NCI-H1930 (cell line): ENCODE measurements around the gene NHEJ1.

Experiments
- DNase-seq, 2 experiments: peaks; one replicate each; lab custom pipeline; 2025; lab: John Stamatoyannopoulos, UW

The NHEJ1 gene

DNA sequence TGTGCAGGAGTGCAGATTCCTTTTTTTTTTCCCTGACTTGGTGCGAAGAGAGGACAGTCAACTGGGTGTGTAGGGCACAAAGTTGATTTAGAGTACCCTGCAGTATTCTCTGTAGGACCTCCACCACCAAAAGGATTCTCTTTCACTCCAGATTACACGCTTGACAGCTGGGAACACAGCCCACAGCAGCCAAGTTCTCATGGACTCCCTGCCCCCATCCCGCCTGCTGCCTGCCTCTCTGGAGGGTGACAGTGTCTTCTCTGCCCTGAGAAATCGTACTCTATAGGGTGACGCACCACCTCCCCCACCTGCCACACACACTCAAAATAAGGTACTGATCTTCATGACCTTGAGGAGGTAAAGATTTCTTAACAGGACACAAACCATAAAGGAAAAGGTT is 73.3 kb downstream of the NHEJ1 start:
- no peak for DNase-seq

DNA sequence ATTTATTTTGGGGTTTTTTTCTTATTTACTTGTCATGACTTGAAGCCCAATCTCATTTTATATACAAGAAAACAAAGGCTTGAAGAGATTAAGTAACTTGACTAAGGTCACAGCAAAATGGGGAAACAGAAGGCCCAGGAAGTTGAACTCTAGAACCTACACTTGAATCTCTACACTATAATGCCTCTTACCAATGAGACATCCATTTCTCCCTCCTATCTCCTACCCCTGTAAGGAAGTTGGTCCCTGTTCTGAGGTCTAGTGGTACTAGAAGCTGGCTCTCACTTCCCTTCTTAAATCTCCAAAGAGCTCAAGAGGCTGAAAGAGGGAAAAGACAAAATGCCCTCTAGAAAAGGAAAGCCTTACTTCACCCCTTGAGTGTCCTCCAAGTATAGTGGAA is 74.4 kb downstream of the NHEJ1 start:
- DNase-seq: no peak

- DNase-seq: no peak
Observed at GRCh38 chr2:219084791-219085190, 75.8 kb downstream of the NHEJ1 start.

DNA sequence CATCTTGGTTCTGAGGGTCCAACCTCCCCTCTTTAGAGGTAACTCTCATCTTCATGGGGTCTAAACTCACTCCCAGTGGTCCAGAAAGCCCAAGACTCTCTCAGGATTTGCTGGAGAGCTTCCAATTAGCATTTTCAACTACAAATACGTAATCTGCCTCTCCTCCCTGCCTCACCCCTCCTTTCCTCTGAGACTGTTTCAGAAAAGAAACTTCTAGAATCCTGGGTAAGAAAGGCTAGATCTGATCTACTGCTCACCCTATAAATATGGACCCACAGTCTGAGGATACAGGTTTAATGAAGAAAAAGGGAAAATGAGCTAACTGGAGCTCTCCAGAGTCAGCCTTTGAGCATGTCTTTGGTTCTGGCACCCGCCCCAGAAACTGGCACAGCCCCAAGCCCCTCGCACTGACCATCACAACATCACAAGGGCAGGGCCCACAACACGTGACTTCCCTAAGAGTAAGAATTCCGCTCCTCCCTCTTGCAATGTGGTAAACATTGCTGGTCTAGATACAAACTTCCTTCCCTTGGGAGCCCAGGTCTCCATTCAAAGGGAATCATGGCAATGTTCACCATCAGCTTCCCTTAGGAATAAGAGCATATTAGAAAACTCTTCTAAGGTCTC is 78.2 kb downstream of the NHEJ1 start:
- DNase-seq: no peak

DNA sequence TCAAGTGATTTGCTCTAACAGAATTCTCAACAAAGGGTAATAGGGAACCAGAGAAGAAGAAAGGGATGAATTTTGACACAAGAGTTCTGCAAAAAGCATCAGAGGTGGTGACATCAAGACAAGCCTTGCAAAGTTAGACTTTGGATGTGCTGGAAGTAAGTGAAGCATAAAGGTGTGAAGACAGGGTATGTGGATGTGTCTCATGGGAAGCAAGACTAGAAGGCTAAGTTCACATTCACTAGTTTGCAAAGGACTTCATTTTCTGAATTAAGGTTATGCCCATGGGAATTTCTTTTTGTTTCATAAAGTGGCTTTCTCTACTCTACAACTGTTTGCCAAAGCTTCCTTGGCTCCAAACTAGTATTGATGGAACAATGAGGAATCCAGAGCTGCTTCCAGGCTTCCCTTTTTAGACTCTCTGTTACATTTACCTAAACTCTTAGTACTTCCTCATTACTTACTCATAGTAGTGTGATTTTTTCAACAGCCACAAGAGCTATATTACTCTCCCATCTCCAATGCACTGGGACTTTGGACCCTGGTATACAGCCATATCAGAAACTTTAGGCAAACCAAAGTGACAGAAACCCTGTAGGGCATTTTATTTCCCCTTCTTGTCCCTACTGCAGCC is 78.8 kb downstream of the NHEJ1 start:
- DNase-seq: no peak

GRCh38 chr2:219081096-219081495 is 79.5 kb downstream of the NHEJ1 start:
- no peak for DNase-seq

GRCh38 chr2:219079417-219079816 is 81.2 kb downstream of the NHEJ1 start:
- DNase-seq: no peak

DNA sequence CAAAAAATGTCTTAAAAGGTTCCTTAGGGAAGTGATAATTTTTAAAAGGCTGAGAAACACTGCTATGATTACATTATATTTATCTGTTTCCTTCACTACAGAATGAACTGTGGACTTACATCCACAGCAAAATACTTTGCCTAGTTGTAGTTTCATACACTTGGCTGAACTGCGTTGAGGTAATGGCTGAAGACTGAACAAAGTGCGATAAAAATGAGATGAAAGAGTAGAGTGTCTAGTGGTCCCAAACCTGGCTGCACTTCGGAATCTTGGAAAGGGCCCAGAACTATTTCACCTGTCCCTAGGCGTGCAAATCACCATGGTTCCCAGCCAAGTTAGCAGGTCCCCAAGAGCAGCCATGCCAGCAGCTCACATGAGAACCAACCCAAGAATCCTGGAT is 81.7 kb downstream of the NHEJ1 start:
- no peak for DNase-seq

DNA sequence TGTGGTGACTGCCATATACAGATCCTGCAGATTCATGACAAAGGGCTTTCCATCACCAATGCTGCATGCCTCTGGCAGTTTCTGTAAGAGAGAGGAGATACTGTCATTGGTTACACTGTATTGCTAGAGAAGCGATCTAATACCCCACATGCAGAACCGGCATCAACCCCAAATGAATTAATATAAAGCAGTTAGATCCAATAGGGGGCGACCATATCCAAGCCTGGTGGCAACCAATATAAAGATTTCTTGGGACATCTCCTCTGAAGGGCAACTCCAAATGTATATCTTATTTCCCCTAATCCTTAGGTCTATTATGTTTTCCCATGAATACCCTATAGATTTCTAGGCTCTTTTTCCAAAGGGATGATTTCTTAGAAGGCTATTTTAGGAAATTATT is 82.5 kb downstream of the NHEJ1 start:
- no peak for DNase-seq

DNA sequence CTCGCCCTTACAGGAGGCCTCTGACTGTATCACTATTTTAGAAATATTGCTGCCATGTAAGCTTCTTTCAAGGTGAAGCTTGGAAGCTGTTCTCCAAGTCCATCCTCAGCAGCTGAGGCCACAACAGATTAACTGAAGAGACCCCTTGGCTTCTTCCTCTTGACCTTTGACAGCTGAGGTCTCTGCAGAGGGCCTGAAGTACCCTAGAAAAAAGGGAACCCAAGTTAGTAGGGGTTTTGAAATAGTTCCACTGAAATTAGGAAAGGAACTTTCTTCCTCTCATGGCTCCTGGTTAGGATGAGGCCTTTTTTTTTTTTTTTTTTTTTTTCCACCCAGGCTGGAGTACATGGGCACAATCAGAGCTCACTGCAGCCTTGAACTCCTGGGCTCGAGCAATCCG is 84.4 kb downstream of the NHEJ1 start:
- no peak for DNase-seq

DNA sequence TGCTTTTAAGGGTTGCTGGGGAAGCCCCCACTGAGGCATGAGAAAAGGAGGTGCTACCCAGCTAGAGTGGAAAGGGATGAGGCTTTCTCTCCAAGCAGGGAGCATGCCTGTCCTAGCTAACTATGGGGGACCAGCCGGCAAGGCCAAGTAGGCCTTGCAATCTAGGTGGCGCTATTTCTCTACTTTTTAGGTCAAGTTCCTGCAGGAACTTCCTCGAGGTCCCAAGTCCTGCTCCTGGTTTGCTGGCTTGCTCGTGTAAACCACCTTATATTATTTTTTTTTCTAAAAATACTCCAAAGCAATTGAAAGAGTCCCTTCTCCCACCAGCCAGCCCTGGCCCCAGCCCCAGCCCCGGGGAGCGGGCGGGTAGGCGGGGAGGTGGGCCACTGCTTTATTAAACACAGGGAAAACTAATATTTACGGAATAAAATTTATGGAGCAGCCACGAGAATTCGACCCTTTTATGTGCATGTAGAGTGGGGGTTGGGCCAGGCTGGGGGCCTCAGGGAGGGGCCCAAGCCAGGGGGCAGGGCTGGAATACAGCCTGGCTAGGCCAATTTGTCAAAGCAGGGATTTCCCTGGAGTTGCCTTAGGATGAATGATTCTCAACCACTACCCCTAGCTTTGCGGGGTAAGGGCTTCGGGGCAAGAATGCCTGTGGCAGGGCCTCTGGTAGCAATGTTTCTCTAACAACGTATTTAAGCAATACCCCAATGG is 87.0 kb downstream of the NHEJ1 start:
- peak; percentile 19 to 50 for DNase-seq

- no peak for DNase-seq
Observed at GRCh38 chr2:219072741-219073250, 87.8 kb downstream of the NHEJ1 start.

- DNase-seq: no peak
Observed at GRCh38 chr2:219071131-219071816, 89.3 kb downstream of the NHEJ1 start.

GRCh38 chr2:219065484-219065883 is 95.1 kb downstream of the NHEJ1 start:
- DNase-seq: no peak

DNA sequence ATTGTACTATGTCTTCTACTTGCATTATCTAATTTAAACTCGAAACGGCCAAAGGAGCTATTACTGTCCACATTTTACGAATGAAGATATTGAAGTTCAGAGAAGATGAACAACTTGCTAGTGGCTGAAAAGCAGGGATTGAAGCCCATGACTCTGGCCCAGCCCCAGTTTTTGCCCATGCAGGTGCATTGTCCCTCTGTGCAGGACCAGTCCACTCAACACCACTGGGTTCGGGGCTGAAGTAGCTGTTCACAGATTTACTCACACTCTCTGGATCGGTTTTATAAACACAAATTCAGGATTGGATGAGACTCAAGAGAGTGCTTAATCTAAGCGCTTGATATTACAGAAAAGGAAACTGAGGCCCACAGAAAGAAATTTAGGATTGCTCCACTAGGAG is 98.5 kb downstream of the NHEJ1 start:
- no peak for DNase-seq

- DNase-seq: no peak
Observed at GRCh38 chr2:219060821-219061791, 99.5 kb downstream of the NHEJ1 start, which contains the start of gene IHH. Gene IHH (minus strand): TSS chr2:219060921. CDS start chr2:219060467, 454 bp downstream.

DNA sequence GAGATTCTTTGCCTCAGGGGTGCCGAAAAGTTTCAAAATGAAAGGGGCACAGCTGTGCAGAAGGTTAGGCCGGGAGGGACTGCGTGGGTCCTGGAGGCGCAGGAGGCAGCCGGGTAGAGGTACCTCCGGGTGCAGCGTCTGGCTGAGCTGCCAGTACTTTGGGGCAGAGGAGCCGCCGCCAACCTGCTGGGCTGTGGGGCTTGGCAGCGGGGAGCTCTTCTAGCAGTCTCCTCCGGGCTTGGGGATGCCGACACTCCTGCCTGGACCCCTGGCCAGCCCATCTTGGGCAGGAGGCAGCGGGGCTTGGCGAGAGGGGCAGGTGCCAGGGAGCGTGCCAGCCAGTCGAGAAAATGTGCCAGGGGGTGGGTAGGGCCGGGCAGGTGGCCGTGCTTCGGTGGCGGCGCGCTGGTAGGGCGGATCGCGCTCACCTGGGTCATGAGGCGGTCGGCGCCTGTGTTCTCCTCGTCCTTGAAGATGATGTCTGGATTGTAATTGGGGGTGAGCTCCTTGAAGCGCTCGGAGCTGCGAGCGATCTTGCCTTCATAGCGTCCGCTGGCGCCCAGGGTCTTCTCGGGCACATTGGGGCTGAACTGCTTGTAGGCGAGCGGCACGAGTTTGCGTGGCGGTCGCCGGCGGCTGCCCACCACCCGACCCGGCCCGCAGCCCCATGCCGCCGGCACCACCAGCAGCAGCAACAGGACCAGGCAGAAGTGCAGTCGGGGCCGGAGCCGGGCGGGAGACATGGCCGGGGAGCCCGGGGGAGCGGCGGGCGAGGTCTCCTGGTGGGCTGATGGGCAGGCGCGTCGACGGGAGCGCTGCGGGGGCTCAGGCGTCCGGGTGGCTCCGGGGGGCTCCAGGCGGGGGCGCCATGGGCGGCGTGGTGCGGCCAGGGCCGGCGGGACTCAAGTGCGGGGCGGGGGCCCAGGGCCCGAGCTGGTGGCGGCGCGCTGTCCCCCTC is 100.6 kb downstream of the NHEJ1 start:
- DNase-seq: no peak

- no peak for DNase-seq
Observed at GRCh38 chr2:219059375-219059724, 101.3 kb downstream of the NHEJ1 start.

GRCh38 chr2:219058541-219059374 is 101.9 kb downstream of the NHEJ1 start:
- no peak for DNase-seq
